Measurements from ENCODE around the gene TMEM219. TPM values are rescaled to one million over a fixed set of nuclear protein-coding genes. Genes with fewer than 3 reads are reported as not detected.
"Not testable (repeated sequence)": the region's sequence is repeated elsewhere in the genome, so short reads cannot be mapped to it uniquely, and the experiment has no call there.

TMEM219 gene
- total RNA-seq, 2 donors from 2014 or later = 122 to 136 TPM

DNA sequence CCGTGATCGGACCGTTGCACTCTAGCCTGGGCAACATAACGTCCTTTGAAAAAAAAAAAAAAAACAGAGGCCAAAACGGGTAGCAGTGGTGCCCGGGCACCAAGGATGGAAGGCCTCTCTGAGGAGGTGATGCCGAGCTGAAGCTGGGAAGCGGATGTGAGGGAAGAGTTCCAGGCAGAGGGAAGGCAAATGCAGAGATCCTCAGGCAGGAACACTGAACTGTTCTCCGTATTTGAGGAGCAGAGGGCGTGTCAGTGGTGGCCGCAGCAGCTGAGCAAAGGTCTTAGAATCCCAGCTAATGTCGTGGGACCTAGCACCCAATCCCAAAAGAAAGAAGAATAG is 35.2 kb upstream of the TMEM219 start:
- H3K9me3 ChIP-seq (ENCODE audit: control insufficient read depth, low read length) = no peaks in the 10 kb centered on the region
- DNase-seq = peak; percentile 62
- TF ChIP-seq, protein P1, sequence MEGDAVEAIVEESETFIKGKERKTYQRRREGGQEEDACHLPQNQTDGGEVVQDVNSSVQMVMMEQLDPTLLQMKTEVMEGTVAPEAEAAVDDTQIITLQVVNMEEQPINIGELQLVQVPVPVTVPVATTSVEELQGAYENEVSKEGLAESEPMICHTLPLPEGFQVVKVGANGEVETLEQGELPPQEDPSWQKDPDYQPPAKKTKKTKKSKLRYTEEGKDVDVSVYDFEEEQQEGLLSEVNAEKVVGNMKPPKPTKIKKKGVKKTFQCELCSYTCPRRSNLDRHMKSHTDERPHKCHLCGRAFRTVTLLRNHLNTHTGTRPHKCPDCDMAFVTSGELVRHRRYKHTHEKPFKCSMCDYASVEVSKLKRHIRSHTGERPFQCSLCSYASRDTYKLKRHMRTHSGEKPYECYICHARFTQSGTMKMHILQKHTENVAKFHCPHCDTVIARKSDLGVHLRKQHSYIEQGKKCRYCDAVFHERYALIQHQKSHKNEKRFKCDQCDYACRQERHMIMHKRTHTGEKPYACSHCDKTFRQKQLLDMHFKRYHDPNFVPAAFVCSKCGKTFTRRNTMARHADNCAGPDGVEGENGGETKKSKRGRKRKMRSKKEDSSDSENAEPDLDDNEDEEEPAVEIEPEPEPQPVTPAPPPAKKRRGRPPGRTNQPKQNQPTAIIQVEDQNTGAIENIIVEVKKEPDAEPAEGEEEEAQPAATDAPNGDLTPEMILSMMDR (conservative IDR thresholded peaks at IDR 0.05) = no peak
- no peaks in the 10 kb centered on the region for H3K27me3 ChIP-seq (ENCODE audit: control insufficient read depth, insufficient read depth, low read length, poor library complexity, severe bottlenecking)
- peak overlapping the region; percentile 86 for H3K4me3 ChIP-seq (ENCODE audit: low read length)
- H3K36me3 ChIP-seq (ENCODE audit: control insufficient read depth, insufficient read depth, low read length) = peaks cover 11% of the 10 kb centered on the region
- H3K9ac ChIP-seq (ENCODE audit: extremely low read depth, low read length, poor library complexity, severe bottlenecking) = peak overlapping the region; percentile 87
- Mint-ChIP-seq H3K27ac (peak overlapping the region; percentile 99), H3K36me3 (ENCODE audit: low read depth) (peaks cover 5% of the 10 kb centered on the region), H3K4me3 (peak overlapping the region; percentile 78), H3K27me3 (ENCODE audit: insufficient read depth) (no peaks in the 10 kb centered on the region), H3K4me1 (peaks cover 20% of the 10 kb centered on the region), H3K9me3 (no peaks in the 10 kb centered on the region)
- H3K4me1 ChIP-seq (ENCODE audit: control insufficient read depth, insufficient read depth, low read length) = peaks cover 8% of the 10 kb centered on the region
- 16 to 17% methylated on average over 12 of the region's 12 CpGs for whole genome bisulfite sequencing, 2 experiments (ENCODE audit: insufficient coverage in 1 of 2, insufficient read length in 1 of 2)
- H3K27ac ChIP-seq (ENCODE audit: low read depth, low read length) = peak overlapping the region; percentile 90

DNA sequence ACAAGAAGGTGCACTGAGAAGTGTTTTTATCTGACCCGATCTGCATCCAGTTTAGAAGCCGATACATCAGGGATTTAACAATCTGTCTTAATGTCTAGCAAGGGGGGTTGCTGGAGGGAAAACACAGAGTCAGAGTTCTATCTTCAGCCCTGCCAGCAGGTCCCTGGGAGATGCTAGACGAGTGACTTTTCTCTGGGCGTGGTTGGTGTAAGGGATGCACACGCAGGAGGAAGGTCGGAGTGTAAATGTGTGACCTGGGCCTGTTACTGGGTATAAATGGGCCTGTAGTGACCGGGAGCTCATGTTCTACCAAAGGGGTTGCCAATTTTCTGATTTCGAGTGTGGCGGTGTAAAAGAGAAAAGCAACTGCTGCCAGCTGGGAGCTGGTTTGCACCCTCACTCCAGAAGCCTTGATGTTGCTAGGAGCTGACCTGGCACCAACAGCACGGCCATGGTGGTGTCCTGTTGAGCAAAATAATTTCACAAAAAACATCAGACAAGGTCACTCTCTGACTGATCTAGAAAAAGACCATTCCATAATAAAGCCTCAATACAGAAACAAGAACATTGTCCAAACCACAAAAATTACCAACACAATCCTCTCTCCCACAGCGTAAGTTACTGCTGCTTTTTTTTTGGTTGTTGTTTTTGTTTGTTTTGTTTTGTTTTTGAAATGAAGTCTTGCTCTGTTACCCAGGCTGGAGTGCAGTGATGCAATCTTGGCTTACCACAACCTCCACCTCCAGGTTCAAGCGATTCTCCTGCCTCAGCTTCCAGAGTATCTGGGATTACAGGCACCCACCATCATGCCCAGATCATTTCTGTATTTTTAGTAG is 34.6 kb upstream of the TMEM219 start:
- H3K4me3 Mint-ChIP-seq = peak overlapping the region; percentile 78
- WGBS, 2 experiments (ENCODE audit: insufficient coverage in 1 of 2, insufficient read length in 1 of 2) = 86 to 94% methylated on average over 7 to 11 of the region's 12 CpGs
- peak overlapping the region; percentile 87 for H3K9ac ChIP-seq (ENCODE audit: extremely low read depth, low read length, poor library complexity, severe bottlenecking)
- peaks cover 20% of the 10 kb centered on the region for H3K4me1 Mint-ChIP-seq
- DNase-seq = no peak
- TF ChIP-seq, protein P1 (conservative IDR thresholded peaks at IDR 0.05) = no peak
- H3K27ac Mint-ChIP-seq = peak overlapping the region; percentile 99
- no peaks in the 10 kb centered on the region for H3K27me3 Mint-ChIP-seq (ENCODE audit: insufficient read depth)
- no peak overlapping the region for H3K27ac ChIP-seq (ENCODE audit: low read depth, low read length)
- peaks cover 4% of the 10 kb centered on the region for H3K9me3 Mint-ChIP-seq
- H3K9me3 ChIP-seq (ENCODE audit: control insufficient read depth, low read length) = no peaks in the 10 kb centered on the region
- H3K27me3 ChIP-seq (ENCODE audit: control insufficient read depth, insufficient read depth, low read length, poor library complexity, severe bottlenecking) = no peaks in the 10 kb centered on the region
- H3K36me3 Mint-ChIP-seq (ENCODE audit: low read depth) = peaks cover 5% of the 10 kb centered on the region
- peaks cover 5% of the 10 kb centered on the region for H3K36me3 ChIP-seq (ENCODE audit: control insufficient read depth, insufficient read depth, low read length)
- H3K4me3 ChIP-seq (ENCODE audit: low read length) = peak overlapping the region; percentile 86
- peaks cover 8% of the 10 kb centered on the region for H3K4me1 ChIP-seq (ENCODE audit: control insufficient read depth, insufficient read depth, low read length)

DNA sequence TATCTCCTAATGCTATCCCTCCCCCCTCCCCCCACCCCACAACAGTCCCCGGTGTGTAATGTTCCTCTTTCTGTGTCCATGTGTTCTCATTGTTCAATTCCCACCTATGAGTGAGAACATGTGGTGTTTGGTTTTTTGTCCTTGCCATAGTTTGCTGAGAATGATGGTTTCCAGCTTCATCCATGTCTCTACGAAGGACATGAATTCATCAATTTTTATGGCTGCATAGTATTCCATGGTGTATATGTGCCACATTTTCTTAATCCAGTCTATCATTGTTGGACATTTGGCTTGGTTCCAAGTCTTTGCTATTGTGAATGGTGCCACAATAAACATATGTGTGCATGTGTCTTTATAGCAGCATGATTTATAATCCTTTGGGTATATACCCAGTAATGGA is 30.1 kb upstream of the TMEM219 start:
- not testable (repeated sequence) for H3K36me3 Mint-ChIP-seq (ENCODE audit: low read depth); H3K27me3 Mint-ChIP-seq (ENCODE audit: insufficient read depth); H3K4me3 Mint-ChIP-seq; H3K4me3 ChIP-seq (ENCODE audit: low read length); H3K9ac ChIP-seq (ENCODE audit: extremely low read depth, low read length, poor library complexity, severe bottlenecking); DNase-seq; H3K27ac ChIP-seq (ENCODE audit: low read depth, low read length); H3K9me3 ChIP-seq (ENCODE audit: control insufficient read depth, low read length); H3K9me3 Mint-ChIP-seq; H3K27me3 ChIP-seq (ENCODE audit: control insufficient read depth, insufficient read depth, low read length, poor library complexity, severe bottlenecking); H3K36me3 ChIP-seq (ENCODE audit: control insufficient read depth, insufficient read depth, low read length); H3K4me1 ChIP-seq (ENCODE audit: control insufficient read depth, insufficient read depth, low read length); H3K27ac Mint-ChIP-seq
- 100% methylated on average over 1 of the region's 2 CpGs; no CpG with 5 or more reads in 1 of the 2 experiments for WGBS, 2 experiments (ENCODE audit: insufficient coverage in 1 of 2, insufficient read length in 1 of 2)
- H3K4me1 Mint-ChIP-seq = peaks cover 12% of the 10 kb centered on the region
